SK-N-SH treated with all-trans-retinoic acid at 6 μM for 48 hours (cell line): ENCODE results near the gene PARD3.
A peak's percentile ranks its signal among the peaks of the same experiment; 100 is the strongest.

ENCODE experiments used
- ATAC-seq: fragments of 200-7000 bp; cut with Tn5 transposase; 3 replicates; pipeline ENCODE4 v1.9.1; 2020; ENCODE audit warnings: mild to moderate bottlenecking, moderate library complexity
- CSDC2 ChIP-seq: fragments of 250-450 bp; sonication (Bioruptor Pico); IDR thresholded peaks from 2 replicates; pipeline ENCODE4 v1.5.0; 2020; ENCODE audit warnings: mild to moderate bottlenecking, moderate library complexity
- CSRNP3 ChIP-seq: fragments of 250-450 bp; sonication (Bioruptor Pico); IDR thresholded peaks from 2 replicates; pipeline ENCODE4 v1.5.1; 2021; ENCODE audit warnings: mild to moderate bottlenecking, moderate library complexity
- ESRRG ChIP-seq: fragments of 250-450 bp; sonication (Bioruptor Pico); IDR thresholded peaks from 2 replicates; pipeline ENCODE4 v1.6.1; 2021; ENCODE audit warnings: mild to moderate bottlenecking
- GLIS3 ChIP-seq: fragments of 250-450 bp; sonication (Bioruptor Pico); IDR thresholded peaks from 2 replicates; pipeline ENCODE4 v1.5.0; 2020; ENCODE audit warnings: mild to moderate bottlenecking, moderate library complexity
- ISL1 ChIP-seq: fragments of 250-450 bp; sonication (Bioruptor Pico); IDR thresholded peaks from 2 replicates; pipeline ENCODE4 v2.1.2; 2022; ENCODE audit warnings: mild to moderate bottlenecking, moderate library complexity
- PATZ1 ChIP-seq: fragments of 250-450 bp; sonication (Bioruptor Pico); IDR thresholded peaks from 2 replicates; pipeline ENCODE4 v1.8.0; 2020; ENCODE audit warnings: mild to moderate bottlenecking, moderate library complexity, borderline replicate concordance
- PPARA ChIP-seq: fragments of 250-450 bp; sonication (Bioruptor Pico); IDR thresholded peaks from 2 replicates; pipeline ENCODE4 v1.5.0; 2020; ENCODE audit warnings: mild to moderate bottlenecking, borderline replicate concordance
- RARB ChIP-seq: fragments of 250-450 bp; sonication (Bioruptor Pico); IDR thresholded peaks from 2 replicates; pipeline ENCODE4 v1.8.0; 2021; ENCODE audit warnings: mild to moderate bottlenecking, moderate library complexity
- SNAI2 ChIP-seq: fragments of 250-450 bp; sonication (Bioruptor Pico); IDR thresholded peaks from 2 replicates; pipeline ENCODE4 v1.5.0; 2020; ENCODE audit warnings: mild to moderate bottlenecking, moderate library complexity
- TCF4 ChIP-seq: fragments of 250-450 bp; sonication (Bioruptor Pico); IDR thresholded peaks from 2 replicates; pipeline ENCODE4 v1.8.0; 2021; ENCODE audit warnings: mild to moderate bottlenecking, moderate library complexity, borderline replicate concordance
- TOX ChIP-seq: fragments of 250-450 bp; sonication (Bioruptor Pico); IDR thresholded peaks from 2 replicates; pipeline ENCODE4 v1.8.0; 2021; ENCODE audit warnings: mild to moderate bottlenecking, moderate library complexity, borderline replicate concordance
- ZC3H10 ChIP-seq: fragments of 250-450 bp; sonication (Bioruptor Pico); IDR thresholded peaks from 2 replicates; pipeline ENCODE4 v1.5.1; 2021; ENCODE audit warnings: mild to moderate bottlenecking, moderate library complexity
- ZFP3 ChIP-seq: fragments of 250-450 bp; sonication (Bioruptor Pico); IDR thresholded peaks from 2 replicates; pipeline ENCODE4 v1.5.0; 2020; ENCODE audit warnings: mild to moderate bottlenecking, moderate library complexity
- ZFP30 ChIP-seq: fragments of 450-650 bp; formaldehyde crosslinking; IDR thresholded peaks from 2 replicates; pipeline ENCODE4 v1.5.0; 2022; ENCODE audit warnings: mild to moderate bottlenecking, moderate library complexity
- ZNF565 ChIP-seq: fragments of 450-650 bp; formaldehyde crosslinking; conservative IDR thresholded peaks from 2 replicates; pipeline ENCODE4 v1.5.0; 2020; ENCODE audit warnings: low read depth, mild to moderate bottlenecking, moderate library complexity
- ZNF70 ChIP-seq: fragments of 450-650 bp; formaldehyde crosslinking; IDR thresholded peaks from 2 replicates; pipeline ENCODE4 v1.5.0; 2020; ENCODE audit warnings: mild to moderate bottlenecking, moderate library complexity
- ZNF8 ChIP-seq: fragments of 450-650 bp; formaldehyde crosslinking; IDR thresholded peaks from 2 replicates; pipeline ENCODE4 v1.5.0; 2020; ENCODE audit warnings: mild to moderate bottlenecking, moderate library complexity
- TF ChIP-seq, protein P1 (sequence below): fragments of 250-450 bp; sonication (Bioruptor Pico); IDR thresholded peaks from 2 replicates; pipeline ENCODE4 v1.5.1; 2020; ENCODE audit warnings: low read depth, mild to moderate bottlenecking, moderate library complexity
- TF ChIP-seq, protein P2 (sequence below): fragments of 250-450 bp; sonication (Bioruptor Pico); IDR thresholded peaks from 2 replicates; pipeline ENCODE4 v1.5.0; 2020; ENCODE audit warnings: mild to moderate bottlenecking, moderate library complexity

Gene PARD3

GRCh38 chr10:34116220-34116641 lies 698.9 kb downstream of the PARD3 start:
- TF ChIP-seq CSRNP3 (no peak), ISL1 (CRISPR knock-in tag) (no peak), GLIS3 (CRISPR knock-in tag) (no peak), TCF4 (CRISPR knock-in tag) (no peak), ZNF70 (CRISPR knock-in tag) (no peak), RARB (CRISPR knock-in tag) (no peak), CSDC2 (CRISPR knock-in tag) (no peak), ZNF565 (no peak), ESRRG (CRISPR knock-in tag) (no peak), TOX (CRISPR knock-in tag) (no peak), PATZ1 (CRISPR knock-in tag) (no peak), ZFP3 (CRISPR knock-in tag) (no peak)
- TF ChIP-seq, protein P1, sequence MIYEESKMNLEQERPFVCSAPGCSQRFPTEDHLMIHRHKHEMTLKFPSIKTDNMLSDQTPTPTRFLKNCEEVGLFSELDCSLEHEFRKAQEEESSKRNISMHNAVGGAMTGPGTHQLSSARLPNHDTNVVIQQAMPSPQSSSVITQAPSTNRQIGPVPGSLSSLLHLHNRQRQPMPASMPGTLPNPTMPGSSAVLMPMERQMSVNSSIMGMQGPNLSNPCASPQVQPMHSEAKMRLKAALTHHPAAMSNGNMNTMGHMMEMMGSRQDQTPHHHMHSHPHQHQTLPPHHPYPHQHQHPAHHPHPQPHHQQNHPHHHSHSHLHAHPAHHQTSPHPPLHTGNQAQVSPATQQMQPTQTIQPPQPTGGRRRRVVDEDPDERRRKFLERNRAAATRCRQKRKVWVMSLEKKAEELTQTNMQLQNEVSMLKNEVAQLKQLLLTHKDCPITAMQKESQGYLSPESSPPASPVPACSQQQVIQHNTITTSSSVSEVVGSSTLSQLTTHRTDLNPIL (CRISPR knock-in tag): no peak
- TF ChIP-seq, all 23 proteins: peak for 0
- peak; percentile 93 for ATAC-seq

DNA sequence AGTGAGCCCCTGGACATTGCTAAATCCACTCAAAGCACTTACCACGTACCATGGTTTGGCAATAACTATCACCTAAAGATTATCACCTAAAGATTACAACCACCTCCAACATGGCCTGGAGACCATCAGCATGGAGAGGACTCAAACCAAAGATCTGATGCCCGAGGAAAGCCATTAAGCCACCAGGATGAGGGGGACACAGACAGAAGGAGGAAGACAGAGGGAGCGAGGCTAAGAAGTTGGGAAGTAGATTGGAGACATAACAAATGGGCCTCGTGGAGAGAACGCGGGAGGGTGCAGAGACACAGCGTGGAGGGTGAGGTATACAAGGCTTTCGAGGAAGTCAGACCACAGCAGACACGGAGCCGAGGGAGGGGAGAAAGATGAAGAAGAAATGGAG lies 700.2 kb downstream of the PARD3 start:
- TF ChIP-seq ISL1 (CRISPR knock-in tag) (no peak), ZNF70 (CRISPR knock-in tag) (no peak), ZNF8 (CRISPR knock-in tag) (no peak), TOX (CRISPR knock-in tag) (no peak), PATZ1 (CRISPR knock-in tag) (no peak), CSRNP3 (no peak), ZFP30 (no peak), ZC3H10 (CRISPR knock-in tag) (no peak), ZNF565 (no peak), PPARA (CRISPR knock-in tag) (no peak), ZFP3 (CRISPR knock-in tag) (no peak), RARB (CRISPR knock-in tag) (no peak), ESRRG (CRISPR knock-in tag) (no peak), SNAI2 (CRISPR knock-in tag) (no peak)
- TF ChIP-seq, protein P2, sequence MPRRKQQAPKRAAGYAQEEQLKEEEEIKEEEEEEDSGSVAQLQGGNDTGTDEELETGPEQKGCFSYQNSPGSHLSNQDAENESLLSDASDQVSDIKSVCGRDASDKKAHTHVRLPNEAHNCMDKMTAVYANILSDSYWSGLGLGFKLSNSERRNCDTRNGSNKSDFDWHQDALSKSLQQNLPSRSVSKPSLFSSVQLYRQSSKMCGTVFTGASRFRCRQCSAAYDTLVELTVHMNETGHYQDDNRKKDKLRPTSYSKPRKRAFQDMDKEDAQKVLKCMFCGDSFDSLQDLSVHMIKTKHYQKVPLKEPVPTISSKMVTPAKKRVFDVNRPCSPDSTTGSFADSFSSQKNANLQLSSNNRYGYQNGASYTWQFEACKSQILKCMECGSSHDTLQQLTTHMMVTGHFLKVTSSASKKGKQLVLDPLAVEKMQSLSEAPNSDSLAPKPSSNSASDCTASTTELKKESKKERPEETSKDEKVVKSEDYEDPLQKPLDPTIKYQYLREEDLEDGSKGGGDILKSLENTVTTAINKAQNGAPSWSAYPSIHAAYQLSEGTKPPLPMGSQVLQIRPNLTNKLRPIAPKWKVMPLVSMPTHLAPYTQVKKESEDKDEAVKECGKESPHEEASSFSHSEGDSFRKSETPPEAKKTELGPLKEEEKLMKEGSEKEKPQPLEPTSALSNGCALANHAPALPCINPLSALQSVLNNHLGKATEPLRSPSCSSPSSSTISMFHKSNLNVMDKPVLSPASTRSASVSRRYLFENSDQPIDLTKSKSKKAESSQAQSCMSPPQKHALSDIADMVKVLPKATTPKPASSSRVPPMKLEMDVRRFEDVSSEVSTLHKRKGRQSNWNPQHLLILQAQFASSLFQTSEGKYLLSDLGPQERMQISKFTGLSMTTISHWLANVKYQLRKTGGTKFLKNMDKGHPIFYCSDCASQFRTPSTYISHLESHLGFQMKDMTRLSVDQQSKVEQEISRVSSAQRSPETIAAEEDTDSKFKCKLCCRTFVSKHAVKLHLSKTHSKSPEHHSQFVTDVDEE: no peak
- no peak for ATAC-seq
